SK-N-SH (cell line): ENCODE measurements around the gene SPINT1. TPM values are rescaled to one million over a fixed set of nuclear protein-coding genes. Genes with fewer than 3 reads are reported as not detected.

ENCODE experiments used
- CTCF ChIA-PET: fragments of 300-600, 350-600 bp; formaldehyde crosslinking; extraction: SDS; loops from one replicate; lab custom pipeline; 2021; lab: Yijun Ruan, JAX
- POLR2A ChIA-PET: fragments of 350-600 bp; sonication (Branson Sonifier 250); formaldehyde crosslinking; extraction: SDS; loops from one replicate; lab custom pipeline; 2020; ENCODE audit warnings: antibody characterized with exemption, inconsistent platforms; lab: Yijun Ruan, JAX
- DNase-seq: peaks from one replicate; pipeline ENCODE4 v3.0.0; 2012
- H2AFZ ChIP-seq: fragments of 200-600 bp; sonication (generic); 2 replicates; pipeline ENCODE4 v1.8.1; 2016; ENCODE audit warnings: antibody characterized with exemption, mild to moderate bottlenecking, low read depth
- H3F3A ChIP-seq: fragments of 200-600 bp; sonication (generic); replicated peaks from 2 replicates; pipeline ENCODE3; 2016; ENCODE audit warnings: antibody characterized with exemption, mild to moderate bottlenecking; ENCODE audit not compliant: insufficient read depth
- H3K27ac ChIP-seq, 2 experiments: fragments of 200-500 bp in 1 of 2; fragments of 200-600 bp in 1 of 2; sonication (Bioruptor generic) in 1 of 2; sonication (generic), shearing (Covaris generic) in 1 of 2; 2 replicates each; pipeline versions ENCODE4 v1.5.1 to v1.6.1; 2014 to 2016; ENCODE audit warnings: low read depth in 2 of 2, inconsistent platforms in 1 of 2, low read length in 1 of 2, mild to moderate bottlenecking in 1 of 2, mixed read lengths in 1 of 2
- H3K27me3 ChIP-seq: fragments of 200-600 bp; sonication (generic), shearing (Covaris generic); 2 replicates; pipeline ENCODE4 v1.6.1; 2016; ENCODE audit warnings: mixed run types; ENCODE audit not compliant: insufficient read depth
- H3K36me3 ChIP-seq, 2 experiments: fragments of 200-500 bp in 1 of 2; fragments of 200-600 bp in 1 of 2; sonication (Bioruptor generic) in 1 of 2; sonication (generic) in 1 of 2; replicated peaks in 1 of 2; 2 replicates each; pipeline versions ENCODE3 to v1.5.1; 2014 to 2016; ENCODE audit warnings: low read length in 1 of 2, mild to moderate bottlenecking in 1 of 2; ENCODE audit not compliant: insufficient read depth in 2 of 2, control insufficient read depth in 1 of 2
- H3K4me1 ChIP-seq, 2 experiments: fragments of 200-500 bp in 1 of 2; fragments of 200-600 bp in 1 of 2; sonication (Bioruptor generic) in 1 of 2; sonication (generic), shearing (Covaris generic) in 1 of 2; 2 replicates each; pipeline versions ENCODE4 v1.5.1 to v1.6.1; 2014 to 2016; ENCODE audit warnings: low read depth in 1 of 2, low read length in 1 of 2, mixed run types in 1 of 2; ENCODE audit not compliant: insufficient read depth in 2 of 2, control insufficient read depth in 1 of 2
- H3K4me2 ChIP-seq: fragments of 200-600 bp; sonication (generic), shearing (Covaris generic); 2 replicates; pipeline ENCODE4 v1.6.1; 2017; ENCODE audit warnings: mixed run types
- H3K4me3 ChIP-seq, 2 experiments: fragments of 200-500 bp in 1 of 2; fragments of 200-600 bp in 1 of 2; sonication (Bioruptor generic) in 1 of 2; sonication (generic), shearing (Covaris generic) in 1 of 2; 2 replicates each; pipeline versions ENCODE4 v1.5.1 to v1.8.1; 2014 to 2016; ENCODE audit warnings: low read depth in 2 of 2, inconsistent platforms in 1 of 2, low read length in 1 of 2, mild to moderate bottlenecking in 1 of 2, mixed read lengths in 1 of 2, moderate library complexity in 1 of 2
- H3K79me2 ChIP-seq: fragments of 200-600 bp; sonication (generic); 2 replicates; pipeline ENCODE4 v1.8.1; 2017; ENCODE audit warnings: mild to moderate bottlenecking; ENCODE audit not compliant: insufficient read depth
- H3K9ac ChIP-seq: fragments of 200-600 bp; sonication (generic); 2 replicates; pipeline ENCODE4 v1.6.1; 2017; ENCODE audit warnings: mixed run types
- H3K9me2 ChIP-seq: fragments of 200-600 bp; sonication (generic); 2 replicates; pipeline ENCODE4 v1.6.1; 2017; ENCODE audit warnings: mixed run types
- H3K9me3 ChIP-seq: fragments of 200-600 bp; sonication (generic); 2 replicates; pipeline ENCODE4 v1.6.1; 2017; ENCODE audit warnings: mixed run types, mild to moderate bottlenecking, moderate library complexity
- H4K20me1 ChIP-seq: fragments of 200-600 bp; sonication (generic); 2 replicates; pipeline ENCODE4 v1.6.1; 2017; ENCODE audit warnings: mild to moderate bottlenecking, mixed run types; ENCODE audit not compliant: insufficient read depth
- CHD2 ChIP-seq: fragments of 150-350 bp; IDR thresholded peaks from 2 replicates; pipeline ENCODE4 v1.6.1; 2018; ENCODE audit warnings: low read length; ENCODE audit not compliant: partially characterized antibody
- ELF1 ChIP-seq: IDR thresholded peaks from 2 replicates; pipeline ENCODE4 v1.4.0; 2012
- FOSL2 ChIP-seq: IDR thresholded peaks from 2 replicates; pipeline ENCODE4 v1.4.0; 2012; ENCODE audit warnings: low read depth, mild to moderate bottlenecking, moderate library complexity, borderline replicate concordance
- FOXJ3 ChIP-seq: sonication (generic); formaldehyde crosslinking; IDR thresholded peaks from 2 replicates; pipeline ENCODE4 v1.5.1; 2020; ENCODE audit warnings: mild to moderate bottlenecking, missing genetic modification reagents
- FOXM1 ChIP-seq: IDR thresholded peaks from 2 replicates; pipeline ENCODE4 v1.4.0; 2012; ENCODE audit warnings: low read depth, mild to moderate bottlenecking
- GATA2 ChIP-seq: sonication (generic); formaldehyde crosslinking; IDR thresholded peaks from 2 replicates; pipeline ENCODE4 v1.5.0; 2020; ENCODE audit warnings: mild to moderate bottlenecking, missing genetic modification reagents
- NFIC ChIP-seq: IDR thresholded peaks from 2 replicates; pipeline ENCODE4 v1.4.0; 2012; ENCODE audit warnings: borderline replicate concordance
- RAD21 ChIP-seq: IDR thresholded peaks from 2 replicates; pipeline ENCODE4 v1.6.1; 2012; ENCODE audit warnings: mild to moderate bottlenecking, low read length
- RCOR1 ChIP-seq: fragments of 150-350 bp; IDR thresholded peaks from 2 replicates; pipeline ENCODE4 v1.6.1; 2017; ENCODE audit warnings: antibody characterized with exemption, low read length
- RFX5 ChIP-seq: IDR thresholded peaks from 2 replicates; pipeline ENCODE4 v1.6.1; 2012; ENCODE audit warnings: mild to moderate bottlenecking, improper control_type of control experiment, low read length
- TEAD4 ChIP-seq: IDR thresholded peaks from 2 replicates; pipeline ENCODE4 v1.4.0; 2012; ENCODE audit warnings: mild to moderate bottlenecking, borderline replicate concordance; ENCODE audit not compliant: insufficient read depth
- YY1 ChIP-seq: IDR thresholded peaks from 2 replicates; pipeline ENCODE4 v1.4.0; 2012; ENCODE audit warnings: low read depth, mild to moderate bottlenecking
- WGBS: methylation state at CpG from one replicate; pipeline ENCODE4 v1.1.6; 2017; ENCODE audit warnings: low lambda C conversion rate; 5-methylcytosine and 5-hydroxymethylcytosine counted together
- polyA plus RNA-seq, 3 experiments: library from polyadenylated mRNA; depleted of rRNA; stranded (reverse); fragments of >200 nt; gene quantifications; 2 replicates each; pipeline ENCODE4 v1.2.3, GENCODE V29; 2012
- TF ChIP-seq, protein P1 (sequence below): IDR thresholded peaks from 2 replicates; pipeline ENCODE4 v1.4.0; 2012; ENCODE audit warnings: low read depth, borderline replicate concordance
- TF ChIP-seq, protein P2 (sequence below): fragments of 200-600 bp; sonication (generic); IDR thresholded peaks from 2 replicates; pipeline ENCODE4 v1.6.1; 2017; ENCODE audit warnings: antibody characterized with exemption, mild to moderate bottlenecking, moderate library complexity
- TF ChIP-seq, protein P3 (sequence below): IDR thresholded peaks from 2 replicates; pipeline ENCODE4 v1.4.0; 2012; ENCODE audit warnings: low read depth, borderline replicate concordance

The SPINT1 gene
- polyA plus RNA-seq, 1 of the 3 experiments (the other 2 are of a cell fraction), result 2.0 TPM

DNA sequence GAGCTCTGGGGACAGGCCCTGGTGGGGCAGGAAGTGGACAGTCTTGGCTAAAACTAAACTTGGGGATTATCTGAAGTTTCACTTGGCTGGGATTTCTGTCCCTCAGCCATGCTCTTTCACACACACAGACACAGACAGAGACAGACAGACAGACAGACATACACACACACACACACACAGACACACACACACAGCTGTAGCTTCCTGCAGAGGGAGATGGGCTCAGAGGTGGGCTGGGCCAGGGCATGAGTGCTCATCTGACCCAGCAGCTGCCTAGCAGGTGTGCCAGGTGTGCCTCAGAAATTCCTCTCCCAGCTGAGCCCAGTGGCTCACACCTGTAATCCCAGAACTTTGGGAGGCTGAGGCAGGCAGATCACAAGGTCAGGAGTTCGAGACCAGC, 26.9 kb downstream of the SPINT1 start:
- no CpG with 5 or more reads among the region's 1 CpG for WGBS
- ChIA-PET CTCF (interaction anchor here (7.0 to 11.1 kb wide), 2 partner anchors 21 to 24 kb away, joined by 56 to 69 read pairs; partner anchors contain the start of gene VPS18), POLR2A (no interaction called here)
- Histone ChIP-seq H3K4me3 (no peak overlapping the region), H3K4me1 (peaks cover 4 to 5% of the 10 kb centered on the region in 2 experiments; a peak in 3 of 4 replicates), H4K20me1 (no peaks in the 10 kb centered on the region), H3K9me3 (no peaks in the 10 kb centered on the region), H3F3A (no peaks in the 10 kb centered on the region), H3K27ac (no peak overlapping the region), H3K36me3 (no peaks in the 10 kb centered on the region), H3K9ac (no peak overlapping the region), H3K27me3 (no peaks in the 10 kb centered on the region), H2AFZ (no peak overlapping the region), H3K9me2 (no peaks in the 10 kb centered on the region), H3K4me2 (no peak overlapping the region), H3K79me2 (no peaks in the 10 kb centered on the region)
- TF ChIP-seq TEAD4 (no peak), RAD21 (no peak), ELF1 (no peak), GATA2 (CRISPR knock-in tag) (no peak), FOXM1 (no peak), NFIC (no peak), CHD2 (no peak), YY1 (no peak), FOSL2 (no peak), RCOR1 (no peak), RFX5 (no peak), FOXJ3 (CRISPR knock-in tag) (no peak)
- TF ChIP-seq, protein P1, sequence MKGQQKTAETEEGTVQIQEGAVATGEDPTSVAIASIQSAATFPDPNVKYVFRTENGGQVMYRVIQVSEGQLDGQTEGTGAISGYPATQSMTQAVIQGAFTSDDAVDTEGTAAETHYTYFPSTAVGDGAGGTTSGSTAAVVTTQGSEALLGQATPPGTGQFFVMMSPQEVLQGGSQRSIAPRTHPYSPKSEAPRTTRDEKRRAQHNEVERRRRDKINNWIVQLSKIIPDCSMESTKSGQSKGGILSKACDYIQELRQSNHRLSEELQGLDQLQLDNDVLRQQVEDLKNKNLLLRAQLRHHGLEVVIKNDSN, result no peak
- TF ChIP-seq, protein P2, sequence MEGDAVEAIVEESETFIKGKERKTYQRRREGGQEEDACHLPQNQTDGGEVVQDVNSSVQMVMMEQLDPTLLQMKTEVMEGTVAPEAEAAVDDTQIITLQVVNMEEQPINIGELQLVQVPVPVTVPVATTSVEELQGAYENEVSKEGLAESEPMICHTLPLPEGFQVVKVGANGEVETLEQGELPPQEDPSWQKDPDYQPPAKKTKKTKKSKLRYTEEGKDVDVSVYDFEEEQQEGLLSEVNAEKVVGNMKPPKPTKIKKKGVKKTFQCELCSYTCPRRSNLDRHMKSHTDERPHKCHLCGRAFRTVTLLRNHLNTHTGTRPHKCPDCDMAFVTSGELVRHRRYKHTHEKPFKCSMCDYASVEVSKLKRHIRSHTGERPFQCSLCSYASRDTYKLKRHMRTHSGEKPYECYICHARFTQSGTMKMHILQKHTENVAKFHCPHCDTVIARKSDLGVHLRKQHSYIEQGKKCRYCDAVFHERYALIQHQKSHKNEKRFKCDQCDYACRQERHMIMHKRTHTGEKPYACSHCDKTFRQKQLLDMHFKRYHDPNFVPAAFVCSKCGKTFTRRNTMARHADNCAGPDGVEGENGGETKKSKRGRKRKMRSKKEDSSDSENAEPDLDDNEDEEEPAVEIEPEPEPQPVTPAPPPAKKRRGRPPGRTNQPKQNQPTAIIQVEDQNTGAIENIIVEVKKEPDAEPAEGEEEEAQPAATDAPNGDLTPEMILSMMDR, result no peak
- TF ChIP-seq, protein P3, sequence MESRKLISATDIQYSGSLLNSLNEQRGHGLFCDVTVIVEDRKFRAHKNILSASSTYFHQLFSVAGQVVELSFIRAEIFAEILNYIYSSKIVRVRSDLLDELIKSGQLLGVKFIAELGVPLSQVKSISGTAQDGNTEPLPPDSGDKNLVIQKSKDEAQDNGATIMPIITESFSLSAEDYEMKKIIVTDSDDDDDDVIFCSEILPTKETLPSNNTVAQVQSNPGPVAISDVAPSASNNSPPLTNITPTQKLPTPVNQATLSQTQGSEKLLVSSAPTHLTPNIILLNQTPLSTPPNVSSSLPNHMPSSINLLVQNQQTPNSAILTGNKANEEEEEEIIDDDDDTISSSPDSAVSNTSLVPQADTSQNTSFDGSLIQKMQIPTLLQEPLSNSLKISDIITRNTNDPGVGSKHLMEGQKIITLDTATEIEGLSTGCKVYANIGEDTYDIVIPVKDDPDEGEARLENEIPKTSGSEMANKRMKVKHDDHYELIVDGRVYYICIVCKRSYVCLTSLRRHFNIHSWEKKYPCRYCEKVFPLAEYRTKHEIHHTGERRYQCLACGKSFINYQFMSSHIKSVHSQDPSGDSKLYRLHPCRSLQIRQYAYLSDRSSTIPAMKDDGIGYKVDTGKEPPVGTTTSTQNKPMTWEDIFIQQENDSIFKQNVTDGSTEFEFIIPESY, result no peak
- DNase-seq, result no peak
